H1 (cell line): Measurements from ENCODE around the gene CDH12. TPM values are rescaled to one million over a fixed set of nuclear protein-coding genes. Genes with fewer than 3 reads are reported as not detected.

Experiments used
- ATF2 ChIP-seq: IDR thresholded peaks from 2 replicates; pipeline ENCODE4 v1.6.1; 2012; ENCODE audit warnings: low read length, inconsistent platforms
- CBX5 ChIP-seq: fragments of 300-800, 300-1000 bp; sonication (generic); IDR thresholded peaks from 2 replicates; pipeline ENCODE4 v1.7.1; 2016; ENCODE audit warnings: antibody characterized with exemption, low read length, low read depth
- CEBPB ChIP-seq: IDR thresholded peaks from 2 replicates; pipeline ENCODE4 v1.6.1; 2012; ENCODE audit warnings: low read depth, low read length
- FOSL1 ChIP-seq: IDR thresholded peaks from 2 replicates; pipeline ENCODE4 v1.6.1; 2011; ENCODE audit warnings: mild to moderate bottlenecking, low read depth, low read length, moderate library complexity; ENCODE audit not compliant: insufficient read depth
- GABPA ChIP-seq: IDR thresholded peaks from 2 replicates; pipeline ENCODE4 v1.6.1; 2011; ENCODE audit warnings: mild to moderate bottlenecking, low read length, moderate library complexity, borderline replicate concordance; ENCODE audit not compliant: insufficient read depth
- RAD21 ChIP-seq, 2 experiments: IDR thresholded peaks in 1 of 2; conservative IDR thresholded peaks in 1 of 2; 2 replicates each; pipeline ENCODE4 v1.6.1; 2011; ENCODE audit warnings: low read depth in 2 of 2, low read length in 2 of 2, improper control_type of control experiment in 1 of 2, inconsistent platforms in 1 of 2, mild to moderate bottlenecking in 1 of 2, moderate library complexity in 1 of 2
- RNF2 ChIP-seq: fragments of 200-900, 300-1000 bp; sonication (generic); IDR thresholded peaks from 2 replicates; pipeline ENCODE4 v1.7.1; 2016; ENCODE audit warnings: borderline replicate concordance, low read depth, mild to moderate bottlenecking, antibody characterized with exemption, low read length; ENCODE audit not compliant: poor library complexity, severe bottlenecking; ENCODE audit errors: missing control alignments
- ZNF274 ChIP-seq: IDR thresholded peaks from 2 replicates; pipeline ENCODE4 v1.7.0; 2012; ENCODE audit warnings: low read length, borderline replicate concordance; ENCODE audit errors: extremely low read depth
- polyA plus RNA-seq, 7 experiments: library from polyadenylated mRNA; depleted of rRNA in 3 of 7; stranded (reverse) in 5 of 7; unstranded in 2 of 7; fragments of >200 nt in 5 of 7; fragments of 200-250 nt in 2 of 7; gene quantifications; 1 replicate in 5 of 7; 2 replicates in 1 of 7; 4 replicates in 1 of 7; pipeline versions ENCODE4 v1.2.1 to v1.2.3, GENCODE V29; 2011 to 2013; ENCODE audit warnings: missing spikeins in 2 of 7, mixed read lengths in 2 of 7
- total RNA-seq: library from RNA; stranded (reverse); fragmentation: NEBNext Ultra II Directional; extraction: Animal tissue kit (Norgen Biotek cat#: 25700); gene quantifications from 2 replicates; pipeline ENCODE4 v1.2.1, GENCODE V29; 2021

The CDH12 gene
- total and polyA plus RNA-seq, 2 of the 8 experiments (the other 6 are each of a cell fraction or from before 2014, with no cell fraction given) = 0.03 TPM; not detected in 1

DNA sequence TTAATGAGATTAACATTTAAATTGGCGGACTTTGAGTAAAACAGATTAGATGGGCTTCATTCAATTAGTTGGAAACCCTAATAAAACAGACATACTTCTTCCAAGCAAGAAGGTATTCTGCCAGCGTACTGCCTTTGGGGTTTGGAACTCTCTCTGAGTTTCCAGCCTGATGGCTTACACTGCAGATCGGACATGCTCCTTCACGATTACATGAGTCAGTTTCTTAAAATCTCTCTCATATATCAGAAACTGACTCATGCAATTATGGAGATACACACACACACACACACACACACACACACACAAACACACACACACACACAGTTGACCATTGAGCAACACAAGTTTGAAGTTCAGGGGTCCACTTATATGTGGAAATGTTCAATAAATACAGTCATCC is 789.4 kb downstream of the CDH12 start (continued):
- TF ChIP-seq RAD21 (IDR thresholded peaks at IDR 0.05 in 1 of 2, conservative IDR thresholded peaks at IDR 0.05 in 1 of 2; ENCODE audit: low read depth in 2 of 2, low read length in 2 of 2) (no peak), RNF2 (no peak), GABPA (no peak), CBX5 (no peak), ZNF274 (no peak), CEBPB (no peak), FOSL1 (no peak), ATF2 (no peak)
